K562 (cell line): Measurements from ENCODE around the gene GDF15. TPM values are rescaled to one million over a fixed set of nuclear protein-coding genes. Genes with fewer than 3 reads are reported as not detected.
A peak's percentile ranks its signal among the peaks of the same experiment; 100 is the strongest.

Experiments
- CBFA2T3 ChIP-seq: fragments of 450-650 bp; IDR thresholded peaks from 2 replicates; pipeline ENCODE4 v1.6.1; 2017
- CC2D1A ChIP-seq: fragments of 450-650 bp; IDR thresholded peaks from 2 replicates; pipeline ENCODE4 v1.6.1; 2017; ENCODE audit warnings: mild to moderate bottlenecking
- CHD2 ChIP-seq: IDR thresholded peaks from 2 replicates; pipeline ENCODE4 v1.6.1; 2011; ENCODE audit warnings: low read depth, low read length
- CUX1 ChIP-seq: fragments of 200-800 bp; sonication (Bioruptor generic); IDR thresholded peaks from 2 replicates; pipeline ENCODE4 v1.6.1; 2016; ENCODE audit warnings: missing genetic modification characterization, missing compliant biosample characterization
- KAT8 ChIP-seq: fragments of 450-650 bp; IDR thresholded peaks from 2 replicates; pipeline ENCODE4 v1.6.1; 2016; ENCODE audit warnings: low read depth, mild to moderate bottlenecking
- KDM1A ChIP-seq, 2 experiments: fragments of 450-650 bp; IDR thresholded peaks; 2 replicates each; pipeline ENCODE4 v1.6.1; 2016; ENCODE audit warnings: mild to moderate bottlenecking in 2 of 2
- LCOR ChIP-seq: sonication (generic); formaldehyde crosslinking; IDR thresholded peaks from 2 replicates; pipeline ENCODE4 v1.8.0; 2022; ENCODE audit warnings: mild to moderate bottlenecking, missing genetic modification reagents
- MAZ ChIP-seq, 2 experiments: fragments of 450-650 bp in 1 of 2; sonication (generic) in 1 of 2; formaldehyde crosslinking; IDR thresholded peaks in 1 of 2; conservative IDR thresholded peaks in 1 of 2; 2 replicates each; pipeline versions ENCODE4 v1.4.0 to v1.5.0; 2020; ENCODE audit warnings: mild to moderate bottlenecking in 1 of 2, missing genetic modification reagents in 1 of 2
- NFRKB ChIP-seq: fragments of 450-650 bp; IDR thresholded peaks from 2 replicates; pipeline ENCODE4 v1.6.1; 2016; ENCODE audit warnings: low read depth
- NR2C2 ChIP-seq, 2 experiments: fragments of 200-800 bp in 1 of 2; sonication (Bioruptor generic) in 1 of 2; sonication (generic) in 1 of 2; formaldehyde crosslinking in 1 of 2; IDR thresholded peaks; 2 replicates each; pipeline versions ENCODE4 v1.6.1 to v1.8.0; 2016 to 2022; ENCODE audit warnings: mild to moderate bottlenecking in 1 of 2, missing compliant biosample characterization in 1 of 2, missing genetic modification characterization in 1 of 2, missing genetic modification reagents in 1 of 2
- PHTF2 ChIP-seq: fragments of 250-450 bp; sonication (Bioruptor Pico); IDR thresholded peaks from 2 replicates; pipeline ENCODE4 v1.5.0; 2021; ENCODE audit warnings: mild to moderate bottlenecking
- PRMT5 ChIP-seq: sonication (generic); formaldehyde crosslinking; IDR thresholded peaks from 2 replicates; pipeline ENCODE4 v1.5.0; 2020; ENCODE audit warnings: missing genetic modification reagents
- RAD21 ChIP-seq, 2 experiments: fragments of 250-450 bp in 1 of 2; fragments of 450-650 bp in 1 of 2; sonication (Bioruptor Pico) in 1 of 2; formaldehyde crosslinking in 1 of 2; IDR thresholded peaks in 1 of 2; conservative IDR thresholded peaks in 1 of 2; 2 replicates each; pipeline versions ENCODE4 v1.4.0 to v1.8.0; 2020 to 2022; ENCODE audit warnings: mild to moderate bottlenecking in 2 of 2, moderate library complexity in 1 of 2
- RBM25 ChIP-seq: fragments of 200-400 bp; formaldehyde crosslinking; IDR thresholded peaks from 2 replicates; pipeline ENCODE4 v1.6.1; 2018; ENCODE audit warnings: low read length, low read depth, moderate library complexity; ENCODE audit not compliant: severe bottlenecking
- RCOR1 ChIP-seq, 2 experiments: IDR thresholded peaks; 2 replicates each; pipeline ENCODE4 v1.6.1; 2012; ENCODE audit warnings: low read depth in 2 of 2, low read length in 2 of 2, borderline replicate concordance in 1 of 2, improper control_type of control experiment in 1 of 2
- SIN3A ChIP-seq, 2 experiments: fragments of 150-350 bp in 1 of 2; IDR thresholded peaks; 2 replicates each; pipeline ENCODE4 v1.6.1; 2011 to 2016; ENCODE audit warnings: borderline replicate concordance in 2 of 2, low read depth in 2 of 2, low read length in 2 of 2, mild to moderate bottlenecking in 2 of 2, moderate library complexity in 2 of 2; ENCODE audit not compliant: control insufficient read depth in 1 of 2
- SMARCA4 ChIP-seq: fragments of 450-650 bp; IDR thresholded peaks from 2 replicates; pipeline ENCODE4 v1.6.1; 2016
- ZBTB2 ChIP-seq: fragments of 450-650 bp; IDR thresholded peaks from 2 replicates; pipeline ENCODE4 v1.6.1; 2016; ENCODE audit warnings: antibody characterized with exemption
- ZNF121 ChIP-seq: sonication (generic); formaldehyde crosslinking; conservative IDR thresholded peaks from 2 replicates; pipeline ENCODE4 v1.8.0; 2022; ENCODE audit warnings: missing genetic modification reagents
- ZNF431 ChIP-seq: sonication (generic); formaldehyde crosslinking; IDR thresholded peaks from 2 replicates; pipeline ENCODE4 v1.8.0; 2022; ENCODE audit warnings: mild to moderate bottlenecking, missing genetic modification reagents
- polyA plus RNA-seq, 8 experiments: library from polyadenylated mRNA; depleted of rRNA in 4 of 8; stranded (reverse) in 5 of 8; unstranded in 3 of 8; fragments of >200 nt; fragmentation: Nextera tagmentation in 2 of 8; fragmentation: Illumina TruSeq in 1 of 8; extraction: Ambion mirVana in 2 of 8; extraction: Trizol in 1 of 8; gene quantifications; 2 replicates each; pipeline versions ENCODE4 v1.2.1 to v1.2.3, GENCODE V29; 2011 to 2014; ENCODE audit warnings: inconsistent platforms in 1 of 8, missing spikeins in 1 of 8
- total RNA-seq, 7 experiments: library from RNA; depleted of rRNA in 6 of 7; stranded (reverse); fragments of >200 nt in 6 of 7; fragmentation: Illumina TruSeq in 2 of 7; extraction: Trizol in 2 of 7; gene quantifications; 2 replicates each; pipeline versions ENCODE4 v1.2.1 to v1.2.3, GENCODE V29; 2011 to 2021; ENCODE audit warnings: low replicate concordance in 1 of 7

Gene GDF15
- total and polyA plus RNA-seq, 9 of the 15 experiments (the other 6 are each of a cell fraction or from before 2014, with no cell fraction given) = 2.3 to 82.4 (median 12.5) TPM

GRCh38 chr19:18379803-18380747, 5.9 kb upstream of the GDF15 start (continued):
- TF ChIP-seq RCOR1 (IDR thresholded peaks at IDR 0.05; ENCODE audit: borderline replicate concordance in 1 of 2, low read depth in 2 of 2, low read length in 2 of 2) (peak; percentile 31 to 76; a peak in 2 of 4 replicates), RAD21 (CRISPR knock-in tag; conservative IDR thresholded peaks at IDR 0.05 in 1 of 2, IDR thresholded peaks at IDR 0.05 in 1 of 2) (0 out of 4 replicates have a peak, but pooled peaks of 1 of the 2 experiments have one; percentile 10), CC2D1A (no peak), MAZ (CRISPR knock-in tag; conservative IDR thresholded peaks at IDR 0.05 in 1 of 2, IDR thresholded peaks at IDR 0.05 in 1 of 2) (peak in 1 of 2 experiments; percentile 24; a peak in 1 of 4 replicates), KAT8 (no peak), PRMT5 (CRISPR knock-in tag) (no peak), ZBTB2 (no peak), PHTF2 (CRISPR knock-in tag) (no peak), ZNF121 (CRISPR knock-in tag) (peak; percentile 90), SMARCA4 (peak; percentile 61), NR2C2 (CRISPR knock-in tag; IDR thresholded peaks at IDR 0.05) (no peak; the same call in 1 of the 2 replicates), NR2C2 (tag; IDR thresholded peaks at IDR 0.05) (peak; percentile 89), RBM25 (peak; percentile 23), CHD2 (no peak), CBFA2T3 (peak; percentile 67), LCOR (CRISPR knock-in tag) (peak; percentile 93), KDM1A (IDR thresholded peaks at IDR 0.05) (peak; percentile 72 to 84), SIN3A (IDR thresholded peaks at IDR 0.05; ENCODE audit: borderline replicate concordance in 2 of 2, control insufficient read depth in 1 of 2, low read depth in 2 of 2, low read length in 2 of 2) (no peak), NFRKB (0 out of 2 replicates have a peak, but pooled peaks have one; percentile 34), CUX1 (peak; percentile 69; the same call in 1 of the 2 replicates), ZNF431 (CRISPR knock-in tag) (0 out of 2 replicates have a peak, but pooled peaks have one; percentile 30)
